Upper lobe of left lung (tissue), 4 donors: ENCODE data around the gene CPTP.

Experiments
- CTCF ChIP-seq, 6 experiments: fragments of 450-650 bp in 4 of 6; fragments of 200-600 bp in 2 of 6; sonication (generic) in 2 of 6; IDR thresholded peaks; one replicate each; pipeline ENCODE4 v1.5.1; 2016 to 2019; ENCODE audit warnings: antibody characterized with exemption in 6 of 6
- EP300 ChIP-seq, 4 donors: sonication (generic); formaldehyde crosslinking; IDR thresholded peaks; one replicate each; pipeline ENCODE4 v1.5.1; 2017; ENCODE audit warnings: antibody characterized with exemption in 4 of 4, control low read depth in 2 of 4
- POLR2A ChIP-seq, 4 donors: fragments of 450-650 bp; IDR thresholded peaks; one replicate each; pipeline ENCODE4 v1.5.1; 2016 to 2017; ENCODE audit warnings: antibody characterized with exemption in 4 of 4, mild to moderate bottlenecking in 2 of 4

- TF ChIP-seq CTCF (IDR thresholded peaks at IDR 0.05) (no peak), POLR2A (IDR thresholded peaks at IDR 0.05) (no peak), EP300 (IDR thresholded peaks at IDR 0.05) (no peak)
Measured at GRCh38 chr1:1366699-1367066, 42.1 kb downstream of the CPTP start.
